HG02884 (cell line): ENCODE results near the gene OGFOD3.

Source experiments
- ATAC-seq: cut with Tn5 transposase; IDR thresholded peaks from one replicate; pipeline ENCODE4 v1.9.1; 2021; ENCODE audit warnings: mild to moderate bottlenecking, moderate library complexity; ENCODE audit not compliant: unreplicated experiment

Gene OGFOD3

GRCh38 chr17:82447876-82448275 is 29.5 kb upstream of the OGFOD3 start:
- no peak for ATAC-seq

DNA sequence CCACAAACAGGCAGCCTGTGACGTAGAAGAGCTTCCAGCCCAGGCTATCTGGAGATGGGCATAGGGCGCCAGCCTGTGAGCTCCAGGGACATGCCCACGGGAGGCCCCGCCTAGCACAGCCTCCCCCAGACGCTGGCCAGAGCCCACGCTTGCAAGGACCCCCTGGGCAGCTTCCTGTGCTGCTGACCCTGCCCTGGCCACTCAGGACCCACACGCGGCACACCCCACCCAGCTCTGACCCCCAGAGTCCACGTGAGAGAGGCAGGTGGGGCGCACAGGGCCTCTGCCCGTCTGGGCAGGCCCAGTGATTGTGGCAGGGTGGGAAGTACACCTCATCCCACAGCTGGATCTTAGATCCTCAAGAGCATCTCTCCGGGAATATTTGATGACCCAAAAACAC is 28.3 kb upstream of the OGFOD3 start:
- no peak for ATAC-seq

- no peak for ATAC-seq
Observed at GRCh38 chr17:82446124-82446523, 27.7 kb upstream of the OGFOD3 start.

GRCh38 chr17:82445542-82445941 is 27.2 kb upstream of the OGFOD3 start:
- ATAC-seq: no peak

GRCh38 chr17:82444941-82445521 is 26.6 kb upstream of the OGFOD3 start:
- ATAC-seq: no peak

DNA sequence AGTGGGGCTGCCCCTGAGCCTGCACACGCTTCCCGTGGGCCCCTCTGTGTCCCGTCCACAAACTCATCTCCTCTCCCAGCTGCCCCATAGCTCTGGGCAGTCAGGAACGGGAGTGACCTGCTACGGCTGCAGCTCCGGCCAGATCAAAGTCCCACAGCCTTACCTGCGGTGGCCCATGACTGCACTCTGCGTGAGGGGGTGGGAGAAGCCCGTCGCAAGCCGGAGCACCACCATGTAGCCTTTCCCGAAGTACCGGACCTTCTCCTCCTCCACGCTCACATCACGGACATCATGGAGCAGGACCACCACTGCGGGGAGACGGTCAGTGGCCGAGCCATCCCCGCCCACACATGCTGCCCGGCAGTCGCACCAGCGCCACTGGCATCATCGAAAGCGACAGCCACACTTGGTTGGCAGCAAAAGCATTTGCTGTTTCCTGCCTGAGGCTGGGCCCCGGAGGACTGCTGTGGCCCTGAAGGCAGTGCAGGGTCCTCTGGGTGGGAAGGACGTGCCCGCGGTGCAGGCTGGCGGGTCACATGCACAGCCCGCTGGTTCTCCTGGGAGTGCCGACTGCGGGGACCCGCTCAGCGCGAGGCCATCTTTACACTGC is 26.0 kb upstream of the OGFOD3 start:
- ATAC-seq: no peak

DNA sequence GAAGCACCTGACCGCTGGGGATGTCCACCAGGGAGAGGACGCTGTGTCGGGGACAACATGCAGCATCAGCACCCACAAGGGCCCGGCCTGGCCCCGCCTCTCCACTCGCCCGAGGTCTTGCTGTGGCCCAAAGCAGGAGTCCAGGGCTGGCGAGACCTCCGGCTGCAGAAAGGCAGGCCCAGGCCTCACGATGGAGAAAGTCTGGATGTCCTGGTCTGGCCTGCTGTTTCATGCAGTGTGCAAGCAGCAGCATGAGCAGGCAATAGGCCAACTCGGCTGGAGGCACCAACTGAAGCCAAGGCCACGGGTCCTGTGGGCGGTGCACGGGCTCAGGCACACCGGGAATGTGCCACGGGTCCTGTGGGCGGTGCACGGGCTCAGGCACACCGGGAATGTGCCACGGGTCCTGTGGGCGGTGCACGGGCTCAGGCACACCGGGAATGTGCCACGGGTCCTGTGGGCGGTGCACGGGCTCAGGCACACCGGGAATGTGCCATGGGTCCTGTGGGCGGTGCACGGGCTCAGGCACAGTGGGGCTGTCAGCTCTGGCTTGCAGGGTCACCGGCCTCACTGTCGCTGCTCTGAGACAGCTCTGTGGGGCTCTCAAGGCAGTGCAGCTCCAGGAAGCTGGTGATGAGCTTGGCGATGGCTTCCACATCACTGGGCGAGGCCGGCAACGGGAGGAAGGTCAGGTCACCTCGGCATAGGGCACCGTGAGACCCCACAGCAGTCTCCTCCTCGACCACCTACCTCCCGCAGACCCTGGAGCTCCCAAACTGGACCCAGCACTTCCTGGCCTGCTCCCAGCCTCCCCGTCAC is 25.3 kb upstream of the OGFOD3 start:
- no peak for ATAC-seq

GRCh38 chr17:82442643-82443464 is 24.5 kb upstream of the OGFOD3 start:
- ATAC-seq: no peak

- no peak for ATAC-seq
Observed at GRCh38 chr17:82441691-82442487, 23.5 kb upstream of the OGFOD3 start.

GRCh38 chr17:82440991-82441627 is 22.7 kb upstream of the OGFOD3 start:
- no peak for ATAC-seq

- ATAC-seq: no peak
Observed at GRCh38 chr17:82440469-82440981, 22.1 kb upstream of the OGFOD3 start.

- ATAC-seq: no peak
Observed at GRCh38 chr17:82439829-82440365, 21.5 kb upstream of the OGFOD3 start.

DNA sequence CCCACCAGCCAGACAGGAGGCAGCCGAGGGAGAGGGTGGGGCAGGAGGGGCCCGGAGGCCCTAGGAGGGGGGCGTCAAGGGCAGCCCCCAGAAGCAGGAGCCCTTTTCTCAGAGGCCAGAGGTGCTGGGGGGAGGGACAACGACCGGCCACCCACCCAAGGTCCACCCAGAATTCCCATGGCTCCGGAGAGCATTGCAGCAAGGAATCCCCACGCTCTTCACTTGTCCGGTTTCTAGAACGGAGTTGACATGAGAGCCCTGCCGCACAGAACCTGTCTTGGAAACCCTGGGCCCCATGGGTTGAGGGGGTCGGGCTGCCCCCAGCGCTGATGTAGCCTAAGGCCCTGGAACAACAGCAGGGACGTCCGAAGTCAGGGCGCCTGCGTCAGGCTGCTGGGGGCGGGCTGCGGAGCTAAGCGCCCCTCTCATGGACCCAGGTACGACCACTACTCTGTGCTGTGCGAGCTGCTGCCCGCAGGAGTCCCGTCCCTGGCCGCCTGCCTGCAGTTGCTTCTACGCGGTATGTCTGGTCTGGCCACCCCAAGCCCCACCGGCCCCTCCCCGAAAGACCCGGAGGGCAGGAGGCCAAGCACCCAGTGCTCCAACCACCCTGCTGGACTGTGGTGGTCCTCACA is 20.9 kb upstream of the OGFOD3 start:
- ATAC-seq: no peak

DNA sequence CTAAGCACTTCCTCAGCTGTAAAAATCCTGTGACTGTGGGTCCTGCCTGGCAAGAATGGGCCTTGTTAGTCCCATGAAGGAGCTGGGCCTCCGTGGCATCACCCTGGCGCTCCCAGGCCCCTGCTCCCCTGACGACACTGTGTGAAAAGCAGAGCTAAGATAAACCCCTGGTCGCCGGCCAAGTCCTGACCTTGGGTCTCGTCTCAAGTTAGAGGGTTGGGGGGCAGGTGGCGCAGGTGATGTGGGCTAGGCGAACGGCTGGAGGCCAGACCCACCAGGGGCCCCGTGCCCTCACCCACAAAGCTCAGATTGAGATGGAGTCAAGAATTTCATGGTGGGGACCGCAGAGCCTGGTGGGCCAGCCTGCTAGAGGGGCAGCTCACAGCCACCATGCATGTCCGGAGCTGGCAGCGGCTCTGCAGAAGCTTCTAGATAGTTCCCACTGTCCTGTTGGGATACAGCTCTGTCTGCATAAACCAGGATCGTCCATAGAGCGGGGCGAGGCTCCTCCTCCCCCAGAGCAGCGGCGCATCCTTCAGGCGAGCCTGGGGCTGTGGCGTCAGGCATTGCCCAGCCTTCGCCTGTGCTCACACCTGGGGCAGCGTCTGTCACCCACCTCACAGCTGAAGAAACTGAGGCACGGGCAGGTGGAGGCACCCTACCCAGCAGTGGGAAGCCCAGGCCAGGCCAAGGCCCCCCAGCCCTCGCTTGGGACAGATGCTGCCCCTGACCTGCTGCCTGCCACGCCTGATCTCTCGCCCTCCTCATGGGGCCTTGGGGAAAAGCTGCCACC is 20.2 kb upstream of the OGFOD3 start:
- no peak for ATAC-seq

DNA sequence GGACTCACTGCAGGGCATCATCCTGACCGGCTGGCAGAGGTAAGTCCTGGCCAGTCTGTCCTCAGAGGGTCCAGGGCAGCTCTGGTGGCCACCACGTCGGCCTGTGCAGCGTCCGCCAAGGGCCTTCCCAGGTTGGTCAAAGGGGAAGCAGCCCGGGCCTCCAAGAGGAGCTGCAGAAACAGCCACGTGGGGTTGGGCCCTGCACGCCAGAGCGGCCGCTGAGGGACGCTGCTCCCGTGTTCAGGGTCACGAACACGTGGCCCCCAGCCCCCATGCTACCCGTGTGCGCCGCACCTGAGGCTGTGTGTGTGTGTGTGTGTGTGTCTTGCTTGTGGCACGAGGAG is 18.9 kb upstream of the OGFOD3 start:
- ATAC-seq: no peak

DNA sequence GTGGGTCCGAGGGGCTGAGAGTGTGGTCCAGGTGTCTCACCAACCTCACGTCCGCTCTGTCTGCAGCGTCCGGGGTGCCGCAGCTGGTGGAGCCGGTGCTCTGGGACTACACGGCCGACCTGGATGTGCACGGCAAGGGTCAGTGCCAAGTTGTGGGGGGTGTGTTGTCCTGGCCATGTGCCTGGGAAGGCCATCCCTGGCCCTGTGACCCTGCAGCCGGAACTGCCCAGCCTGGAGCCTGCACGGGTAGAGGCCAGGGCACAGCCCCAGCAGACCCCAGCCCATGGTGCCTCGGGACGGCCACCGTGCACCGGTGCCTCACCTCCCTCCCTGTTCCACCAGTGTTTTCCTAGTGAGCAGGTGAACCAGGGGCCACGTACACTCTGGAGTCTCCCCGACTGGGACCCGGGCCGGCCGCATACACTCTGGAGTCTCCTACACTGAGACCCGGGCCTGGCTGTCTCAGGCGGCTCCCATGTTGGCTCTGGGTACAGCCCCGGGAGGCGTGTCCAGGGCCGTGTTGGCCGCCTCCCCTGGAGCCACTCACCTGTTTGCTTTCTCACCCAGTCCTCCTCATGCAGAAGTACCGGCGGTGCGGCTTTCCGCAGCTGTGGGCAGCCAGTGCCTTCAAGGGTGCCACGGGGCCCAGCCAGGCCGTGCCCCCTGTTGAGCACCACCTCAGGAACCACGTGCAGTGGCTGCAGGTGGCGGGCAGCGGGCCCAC is 18.4 kb upstream of the OGFOD3 start:
- ATAC-seq: no peak

DNA sequence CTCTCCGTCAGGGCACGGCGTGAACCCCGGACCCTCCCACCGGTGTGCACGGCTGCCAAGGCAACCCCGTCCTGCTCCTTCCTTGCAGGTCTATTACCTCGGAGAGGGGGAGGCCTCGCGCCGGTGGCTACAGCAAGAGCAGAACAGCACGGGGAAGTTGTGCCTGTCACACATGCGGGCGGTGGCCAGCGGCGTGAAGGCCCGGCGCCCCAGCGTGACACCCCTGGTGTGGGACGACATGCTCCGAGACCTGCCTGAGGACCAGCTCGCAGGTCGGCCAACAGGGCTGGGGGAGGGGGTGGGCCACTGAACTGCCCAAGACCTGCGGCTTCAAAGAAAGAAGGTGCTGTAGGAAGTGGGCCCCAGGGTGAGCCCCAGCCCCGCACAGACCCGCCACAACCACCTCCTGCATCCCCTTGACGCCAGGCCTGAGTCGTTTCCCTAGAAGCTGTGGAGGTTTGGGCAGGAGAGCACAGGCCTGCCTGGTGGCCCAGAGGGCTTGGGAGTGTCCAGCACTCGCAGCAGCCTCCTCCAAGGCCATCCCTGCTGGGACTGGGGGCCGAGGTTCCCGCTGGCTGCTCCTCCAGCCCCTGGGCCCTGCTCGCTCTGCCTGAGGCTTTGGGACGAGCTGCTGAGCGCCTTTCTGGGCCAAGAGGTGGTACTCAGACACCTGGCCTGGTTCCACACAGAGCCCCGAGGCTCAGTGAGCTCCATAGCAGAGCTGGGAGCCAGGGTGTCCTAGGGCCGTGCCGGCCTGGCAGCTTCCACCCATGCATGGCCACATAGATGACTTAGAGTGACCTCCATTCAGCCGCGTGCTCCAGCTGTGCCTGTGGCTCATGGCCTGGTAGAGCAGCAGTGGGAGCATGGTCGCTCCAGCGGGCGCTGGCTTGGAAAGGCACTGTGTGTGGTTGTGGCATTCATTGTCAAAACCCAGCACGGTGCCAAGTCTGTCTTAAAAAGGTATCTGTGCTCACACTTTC is 17.5 kb upstream of the OGFOD3 start:
- no peak for ATAC-seq
